Measurements from ENCODE around the gene FIBCD1. TPM values are rescaled to one million over a fixed set of nuclear protein-coding genes. Genes with fewer than 3 reads are reported as not detected.

FIBCD1 gene
- total RNA-seq, 1 experiment from 2014 or later: 14.6 TPM

GRCh38 chr9:130897105-130897751 is 41.8 kb downstream of the FIBCD1 start:
- DNase-seq (ENCODE audit: extremely low read depth, low read depth): no peak

- DNase-seq (ENCODE audit: extremely low read depth, low read depth): no peak
Observed at GRCh38 chr9:130896233-130897014, 42.6 kb downstream of the FIBCD1 start, which contains the start of gene QRFP. Gene QRFP (minus strand): TSS chr9:130896812. CDS start chr9:130893838, 2,974 bp downstream.

- no peak for DNase-seq (ENCODE audit: extremely low read depth, low read depth)
Observed at GRCh38 chr9:130895481-130896232, 43.4 kb downstream of the FIBCD1 start.

GRCh38 chr9:130895038-130895437 is 44.0 kb downstream of the FIBCD1 start:
- no peak for DNase-seq (ENCODE audit: extremely low read depth, low read depth)

- no peak for DNase-seq (ENCODE audit: extremely low read depth, low read depth)
Observed at GRCh38 chr9:130894546-130894945, 44.5 kb downstream of the FIBCD1 start.

- DNase-seq (ENCODE audit: extremely low read depth, low read depth): peak; percentile 22
Observed at GRCh38 chr9:130893341-130894101, 45.5 kb downstream of the FIBCD1 start.

- DNase-seq (ENCODE audit: extremely low read depth, low read depth): no peak
Observed at GRCh38 chr9:130892477-130893304, 46.4 kb downstream of the FIBCD1 start.

- no peak for DNase-seq (ENCODE audit: extremely low read depth, low read depth)
Observed at GRCh38 chr9:130891688-130892476, 47.2 kb downstream of the FIBCD1 start.

GRCh38 chr9:130890870-130891687 is 48.0 kb downstream of the FIBCD1 start:
- DNase-seq (ENCODE audit: extremely low read depth, low read depth): no peak

- no peak for DNase-seq (ENCODE audit: extremely low read depth, low read depth)
Observed at GRCh38 chr9:130890124-130890523, 48.9 kb downstream of the FIBCD1 start.

- no peak for DNase-seq (ENCODE audit: extremely low read depth, low read depth)
Observed at GRCh38 chr9:130888146-130888885, 50.7 kb downstream of the FIBCD1 start.

- no peak for DNase-seq (ENCODE audit: extremely low read depth, low read depth)
Observed at GRCh38 chr9:130887494-130888144, 51.4 kb downstream of the FIBCD1 start.

- no peak for DNase-seq (ENCODE audit: extremely low read depth, low read depth)
Observed at GRCh38 chr9:130886981-130887380, 52.1 kb downstream of the FIBCD1 start.

GRCh38 chr9:130885484-130886375 is 53.3 kb downstream of the FIBCD1 start:
- DNase-seq (ENCODE audit: extremely low read depth, low read depth): no peak

- DNase-seq (ENCODE audit: extremely low read depth, low read depth): no peak
Observed at GRCh38 chr9:130884542-130885483, 54.2 kb downstream of the FIBCD1 start.

Data from NCI-H460 (cell line).